Brain microvascular endothelial cell (primary cell): ENCODE measurements around the gene FFAR4.

Experiments
- DNase-seq: peaks from one replicate; pipeline ENCODE4 v3.0.0-alpha.2; 2020
- H3K27ac ChIP-seq: fragments of 250-450 bp; sonication (Bioruptor Pico); 2 replicates; pipeline ENCODE4 v1.5.1; 2020; ENCODE audit warnings: mild to moderate bottlenecking, moderate library complexity
- H3K27me3 ChIP-seq: fragments of 250-450 bp; sonication (Bioruptor Pico); replicated peaks from 2 replicates; pipeline ENCODE4 v1.5.1; 2020; ENCODE audit warnings: mild to moderate bottlenecking
- H3K36me3 ChIP-seq: fragments of 250-450 bp; sonication (Bioruptor Pico); replicated peaks from 2 replicates; pipeline ENCODE4 v1.5.1; 2020; ENCODE audit warnings: mild to moderate bottlenecking
- H3K4me3 ChIP-seq: 2 replicates; pipeline ENCODE4 v1.5.1; 2011; ENCODE audit warnings: low read depth, mild to moderate bottlenecking, control low read depth, low read length, moderate library complexity
- CTCF ChIP-seq: IDR thresholded peaks from 2 replicates; pipeline ENCODE4 v1.5.1; 2011; ENCODE audit warnings: low read depth, mild to moderate bottlenecking, moderate library complexity, low read length, control low read depth, inconsistent platforms; ENCODE audit errors: missing control alignments
- in situ Hi-C: cut with HindIII; loops from 2 replicates; pipeline ENCODE4 v1.10.0; 2017; ENCODE audit warnings: low sequenced_read_pairs, low pct_ligation_motif_present

The FFAR4 gene

DNA sequence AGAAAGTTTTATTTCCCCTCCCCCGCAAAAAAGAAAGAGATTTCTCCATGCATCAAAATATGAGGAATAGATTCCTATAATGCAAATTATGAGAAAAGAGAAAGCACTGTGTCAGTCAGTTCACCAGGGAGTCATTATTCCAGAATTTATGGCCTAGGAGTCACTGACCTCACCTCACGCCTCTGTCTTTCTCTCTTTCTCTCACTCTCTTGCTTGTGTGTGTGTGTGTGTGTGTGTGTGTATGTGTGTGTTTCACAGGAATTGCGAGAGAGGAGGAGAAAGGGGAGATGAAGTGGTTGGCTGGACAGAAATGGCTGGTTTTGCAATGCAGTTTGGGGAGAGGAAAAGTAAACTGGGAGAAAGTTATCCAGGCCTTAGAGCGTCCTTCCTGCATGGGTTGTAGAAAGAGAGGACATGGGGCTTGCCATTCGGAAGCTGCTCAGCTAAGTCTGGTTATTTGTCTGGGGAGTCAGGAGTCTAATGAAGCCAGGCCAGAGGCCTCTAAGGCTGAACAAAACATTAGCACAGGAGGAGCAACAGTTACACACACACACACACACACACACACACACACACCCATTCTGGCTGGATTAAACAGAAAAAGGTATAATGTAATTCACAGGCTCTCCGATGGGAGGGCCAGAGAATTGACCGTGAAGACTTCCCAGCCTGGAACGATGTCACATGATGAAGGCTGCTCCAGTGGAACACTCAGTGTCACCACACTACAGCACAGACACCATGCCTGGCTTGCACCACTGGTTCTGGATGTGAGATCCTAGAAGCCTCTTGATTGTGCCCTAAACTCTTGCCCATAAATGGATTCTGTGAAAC lies 12.8 kb upstream of the FFAR4 start:
- in situ Hi-C loops, result no loop called here
- no peak for DNase-seq
- TF ChIP-seq CTCF, result no peak
- H3K36me3 ChIP-seq, result no peaks in the 10 kb centered on the region
- H3K27ac ChIP-seq, result no peak overlapping the region
- H3K4me3 ChIP-seq, result no peak overlapping the region
- no peaks in the 10 kb centered on the region for H3K27me3 ChIP-seq

GRCh38 chr10:93554316-93554663 lies 12.2 kb upstream of the FFAR4 start:
- no peak for TF ChIP-seq CTCF
- Histone ChIP-seq H3K27me3 (no peaks in the 10 kb centered on the region), H3K27ac (no peak overlapping the region), H3K36me3 (no peaks in the 10 kb centered on the region), H3K4me3 (no peak overlapping the region)
- in situ Hi-C loops, result no loop called here
- no peak for DNase-seq

DNA sequence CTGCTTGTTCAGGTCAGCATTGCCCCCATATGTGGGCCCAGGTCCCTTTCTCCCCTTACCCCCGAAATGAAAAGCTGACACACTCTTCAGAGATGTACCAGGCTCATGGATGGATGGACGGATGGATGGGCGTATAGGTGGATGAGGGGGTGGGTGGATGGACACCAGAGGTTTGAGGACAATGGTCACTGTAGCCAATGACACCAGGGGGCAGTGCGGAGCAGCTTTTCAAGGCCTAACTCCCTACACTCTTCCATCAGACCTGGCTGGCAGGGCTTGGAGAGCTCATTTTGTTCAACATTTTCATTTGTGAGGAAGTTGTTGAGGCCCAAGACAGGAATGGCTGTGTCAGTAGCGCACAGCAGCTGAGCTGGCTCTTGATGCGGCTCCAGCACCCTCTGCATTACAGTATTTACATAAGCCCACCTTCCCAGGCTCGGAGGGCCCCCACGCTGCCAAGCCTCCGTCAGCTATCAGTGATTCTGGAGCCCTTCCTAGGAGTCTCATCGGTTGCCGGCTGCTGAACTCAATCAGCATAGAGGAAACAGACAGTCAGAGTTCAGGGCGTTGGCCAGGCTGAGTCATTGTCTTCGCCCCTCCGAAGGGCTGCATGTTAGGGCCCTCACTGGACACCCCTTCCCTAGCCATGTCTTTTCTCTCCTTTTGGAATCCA lies 11.6 kb upstream of the FFAR4 start:
- H3K27me3 ChIP-seq, result no peaks in the 10 kb centered on the region
- in situ Hi-C loops, result no loop called here

DNA sequence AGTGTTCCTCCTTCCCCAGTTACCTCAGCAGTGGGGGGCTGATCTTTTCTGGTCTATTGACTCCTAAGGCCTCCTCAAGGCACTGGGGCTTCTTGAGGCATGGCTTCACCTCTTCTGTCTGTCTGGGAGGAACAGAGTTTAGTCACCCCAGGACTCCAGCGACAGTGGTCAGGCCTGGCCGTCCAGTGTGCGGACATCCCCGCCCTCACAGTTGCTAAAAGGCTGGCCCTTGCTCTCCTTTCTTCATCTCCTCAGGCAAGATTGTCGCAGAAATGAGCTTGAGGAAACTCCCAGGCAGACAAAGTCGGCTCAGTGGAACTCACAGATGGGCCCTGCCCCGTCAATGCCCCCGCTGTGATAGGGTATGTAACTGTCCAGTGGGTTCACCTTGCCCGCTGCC lies 7.0 kb upstream of the FFAR4 start:
- TF ChIP-seq CTCF, result no peak

More for the DNA sequence above, 11.6 kb upstream of the FFAR4 start:
- no peak overlapping the region for H3K27ac ChIP-seq
- no peaks in the 10 kb centered on the region for H3K36me3 ChIP-seq
- DNase-seq, result peak; percentile 75
- peak; percentile 89 for TF ChIP-seq CTCF
- H3K4me3 ChIP-seq, result no peak overlapping the region

DNA sequence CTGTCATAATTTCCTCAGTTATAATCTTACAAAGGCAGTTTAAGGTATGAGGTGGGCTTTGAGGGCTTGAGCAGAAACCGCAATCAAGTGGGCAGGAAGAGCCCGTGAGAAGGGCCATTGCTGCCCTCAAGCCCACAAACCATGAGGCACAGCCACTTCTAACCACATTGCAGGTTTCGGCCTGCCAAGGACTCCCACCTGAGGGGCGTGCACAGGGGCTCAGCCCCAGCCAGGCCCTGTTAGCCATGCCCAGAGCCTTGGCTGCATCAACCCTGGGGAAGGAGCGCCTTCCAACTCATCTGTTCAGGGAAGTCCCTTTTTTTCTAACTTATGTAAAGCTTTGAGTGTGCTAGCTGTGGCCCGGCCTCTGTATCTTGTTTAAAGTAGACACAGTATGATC lies 5.9 kb upstream of the FFAR4 start:
- in situ Hi-C loops, result no loop called here
- TF ChIP-seq CTCF, result no peak
- Histone ChIP-seq H3K4me3 (no peak overlapping the region), H3K36me3 (no peaks in the 10 kb centered on the region), H3K27me3 (peaks cover 3% of the 10 kb centered on the region), H3K27ac (no peak overlapping the region)
- no peak for DNase-seq

More for the DNA sequence above, 7.0 kb upstream of the FFAR4 start:
- H3K27me3 ChIP-seq, result peaks cover under 1% of the 10 kb centered on the region
- H3K4me3 ChIP-seq, result no peak overlapping the region
- H3K27ac ChIP-seq, result no peak overlapping the region
- DNase-seq, result no peak
- no peaks in the 10 kb centered on the region for H3K36me3 ChIP-seq
- in situ Hi-C loops, result no loop called here
